ENCODE results near the gene SMR3A.

DNA sequence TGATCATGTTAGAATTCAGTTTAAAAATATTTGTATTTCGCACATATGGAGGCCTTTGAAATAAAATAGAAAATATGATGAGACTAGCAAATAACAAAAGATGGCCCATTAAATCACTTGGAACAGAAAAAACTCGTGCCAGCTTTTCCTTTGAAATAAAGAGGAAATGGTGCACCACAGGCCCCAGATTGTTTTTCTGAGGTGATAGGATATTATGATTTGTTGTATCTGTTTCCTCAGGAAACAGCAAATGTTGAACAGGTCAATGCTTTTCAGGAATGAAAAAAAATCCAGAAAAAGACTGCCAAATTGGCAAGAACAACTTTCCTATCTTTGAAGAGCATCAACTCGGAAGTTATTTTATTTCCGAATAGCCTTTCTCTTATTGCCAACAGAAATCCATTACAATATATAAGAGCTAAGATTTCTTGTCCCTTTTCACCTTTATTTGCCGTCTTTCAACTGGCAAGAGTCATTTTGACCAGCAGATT is 22.2 kb downstream of the SMR3A start, which contains the start of gene SMR3B:
- TF ChIP-seq, protein P1, sequence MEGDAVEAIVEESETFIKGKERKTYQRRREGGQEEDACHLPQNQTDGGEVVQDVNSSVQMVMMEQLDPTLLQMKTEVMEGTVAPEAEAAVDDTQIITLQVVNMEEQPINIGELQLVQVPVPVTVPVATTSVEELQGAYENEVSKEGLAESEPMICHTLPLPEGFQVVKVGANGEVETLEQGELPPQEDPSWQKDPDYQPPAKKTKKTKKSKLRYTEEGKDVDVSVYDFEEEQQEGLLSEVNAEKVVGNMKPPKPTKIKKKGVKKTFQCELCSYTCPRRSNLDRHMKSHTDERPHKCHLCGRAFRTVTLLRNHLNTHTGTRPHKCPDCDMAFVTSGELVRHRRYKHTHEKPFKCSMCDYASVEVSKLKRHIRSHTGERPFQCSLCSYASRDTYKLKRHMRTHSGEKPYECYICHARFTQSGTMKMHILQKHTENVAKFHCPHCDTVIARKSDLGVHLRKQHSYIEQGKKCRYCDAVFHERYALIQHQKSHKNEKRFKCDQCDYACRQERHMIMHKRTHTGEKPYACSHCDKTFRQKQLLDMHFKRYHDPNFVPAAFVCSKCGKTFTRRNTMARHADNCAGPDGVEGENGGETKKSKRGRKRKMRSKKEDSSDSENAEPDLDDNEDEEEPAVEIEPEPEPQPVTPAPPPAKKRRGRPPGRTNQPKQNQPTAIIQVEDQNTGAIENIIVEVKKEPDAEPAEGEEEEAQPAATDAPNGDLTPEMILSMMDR (conservative IDR thresholded peaks at IDR 0.05; ENCODE audit: low read length) = no peak
- TF ChIP-seq EZH2phosphoT487 (IDR thresholded peaks at IDR 0.05; ENCODE audit: borderline replicate concordance, low read depth, low read length) = no peak

Measured in OCI-LY7 (cell line).